ENCODE data around the gene UBE2E3.
"Not testable (repeated sequence)": the region's sequence is repeated elsewhere in the genome, so short reads cannot be mapped to it uniquely, and the experiment has no call there.

Gene UBE2E3

DNA sequence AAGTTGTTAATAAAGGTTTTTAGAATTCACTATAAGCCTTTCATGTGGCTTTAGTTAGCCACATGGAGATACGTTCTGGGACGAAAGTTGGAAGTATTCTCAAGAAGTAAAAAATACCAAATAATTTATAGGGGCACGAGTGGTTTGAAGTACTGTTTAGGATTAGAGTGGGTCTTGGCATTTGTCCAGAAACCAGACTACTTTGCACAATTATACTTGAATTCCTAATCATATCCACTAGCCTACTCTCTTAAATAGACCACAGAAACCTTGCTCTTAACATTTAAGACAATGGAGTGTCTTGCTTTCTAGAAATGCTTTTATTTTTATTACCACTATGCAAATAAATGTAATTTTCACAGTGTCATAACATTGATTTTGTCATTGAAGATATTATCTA, 44.6 kb downstream of the UBE2E3 start:
- ChIA-PET POLR2A (no interaction called here), CTCF (interaction anchor here (1.7 kb wide), 1 partner anchor 901 kb away, joined by 3 read pairs; no protein-coding TSS in a partner anchor)
- TF ChIP-seq, protein P1, sequence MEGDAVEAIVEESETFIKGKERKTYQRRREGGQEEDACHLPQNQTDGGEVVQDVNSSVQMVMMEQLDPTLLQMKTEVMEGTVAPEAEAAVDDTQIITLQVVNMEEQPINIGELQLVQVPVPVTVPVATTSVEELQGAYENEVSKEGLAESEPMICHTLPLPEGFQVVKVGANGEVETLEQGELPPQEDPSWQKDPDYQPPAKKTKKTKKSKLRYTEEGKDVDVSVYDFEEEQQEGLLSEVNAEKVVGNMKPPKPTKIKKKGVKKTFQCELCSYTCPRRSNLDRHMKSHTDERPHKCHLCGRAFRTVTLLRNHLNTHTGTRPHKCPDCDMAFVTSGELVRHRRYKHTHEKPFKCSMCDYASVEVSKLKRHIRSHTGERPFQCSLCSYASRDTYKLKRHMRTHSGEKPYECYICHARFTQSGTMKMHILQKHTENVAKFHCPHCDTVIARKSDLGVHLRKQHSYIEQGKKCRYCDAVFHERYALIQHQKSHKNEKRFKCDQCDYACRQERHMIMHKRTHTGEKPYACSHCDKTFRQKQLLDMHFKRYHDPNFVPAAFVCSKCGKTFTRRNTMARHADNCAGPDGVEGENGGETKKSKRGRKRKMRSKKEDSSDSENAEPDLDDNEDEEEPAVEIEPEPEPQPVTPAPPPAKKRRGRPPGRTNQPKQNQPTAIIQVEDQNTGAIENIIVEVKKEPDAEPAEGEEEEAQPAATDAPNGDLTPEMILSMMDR (IDR thresholded peaks at IDR 0.05; ENCODE audit: insufficient read depth, low read length, missing control alignments) = no peak
- no peak for DNase-seq (ENCODE audit: low read depth, low spot score)
- no peak overlapping the region for H3K4me3 ChIP-seq (ENCODE audit: low read depth, low read length)

DNA sequence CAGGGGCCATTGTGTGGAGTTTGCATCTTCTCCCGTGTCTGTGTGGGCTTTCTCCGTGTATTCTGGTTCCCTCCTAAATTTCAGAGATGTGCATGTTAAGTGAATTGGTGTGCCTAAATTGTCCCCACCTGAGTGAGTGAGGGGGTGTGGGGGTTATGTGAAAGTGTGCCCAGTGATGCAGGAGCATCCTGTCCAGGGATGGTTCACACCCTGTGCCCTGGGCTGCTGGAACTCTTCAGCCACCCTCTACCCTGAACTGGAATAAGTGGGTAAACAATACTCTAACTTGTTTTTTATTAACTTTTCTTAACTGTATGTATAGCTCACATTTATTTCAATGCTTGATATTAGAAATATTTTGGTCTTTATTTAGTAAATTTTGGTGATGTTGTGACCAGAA, 56.0 kb downstream of the UBE2E3 start:
- CTCF ChIA-PET = no interaction called here
- no peak overlapping the region for H3K4me3 ChIP-seq (ENCODE audit: low read depth, low read length)
- TF ChIP-seq, protein P1 (IDR thresholded peaks at IDR 0.05; ENCODE audit: insufficient read depth, low read length, missing control alignments) = no peak

DNA sequence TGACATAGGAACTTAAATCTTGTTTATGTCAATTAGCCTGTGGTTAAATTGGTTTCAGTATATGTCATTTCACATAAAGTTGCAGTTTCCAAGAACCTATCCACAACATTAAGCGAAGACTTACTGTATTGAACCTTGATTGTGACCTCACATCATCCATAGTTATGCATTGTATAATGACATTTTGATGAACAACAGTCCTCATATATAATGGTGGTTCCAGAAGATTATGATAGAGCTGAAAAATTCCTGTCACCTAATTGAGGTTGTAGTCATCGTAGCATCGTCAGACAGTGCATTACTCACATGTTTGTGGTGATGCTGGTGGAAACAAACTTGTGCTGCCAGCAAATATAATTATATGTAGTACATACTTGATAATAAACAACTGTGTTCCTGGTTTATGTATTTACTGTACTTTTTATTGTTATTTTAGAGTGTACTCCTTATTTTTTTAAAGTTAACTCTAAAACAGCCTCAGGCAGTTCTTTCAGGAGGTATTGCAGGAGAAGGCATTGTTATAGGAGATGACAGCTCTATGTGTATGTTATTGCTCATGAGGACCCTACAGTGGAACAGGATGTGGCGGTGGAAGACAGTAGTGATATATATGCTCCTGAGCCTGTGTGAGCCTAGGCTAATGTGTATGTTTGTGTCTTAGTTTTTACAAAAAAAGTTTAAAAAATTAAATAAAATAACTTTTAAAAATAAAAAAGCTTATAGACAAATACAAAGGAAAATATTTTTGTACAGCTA, 56.6 kb downstream of the UBE2E3 start:
- ChIA-PET CTCF (interaction anchor here (1.3 kb wide), 2 partner anchors 21 to 22 kb away, joined by 3 to 5 read pairs; no protein-coding TSS in a partner anchor), POLR2A (interaction anchor here (0.6 kb wide), 1 partner anchor 767 kb away, joined by 3 read pairs; no protein-coding TSS in a partner anchor)
- H3K4me3 ChIP-seq (ENCODE audit: low read depth, low read length) = no peak overlapping the region
- TF ChIP-seq, protein P1 (IDR thresholded peaks at IDR 0.05; ENCODE audit: insufficient read depth, low read length, missing control alignments) = no peak
- peak; percentile 54 for DNase-seq (ENCODE audit: low read depth, low spot score)

More for the DNA sequence above, 56.0 kb downstream of the UBE2E3 start:
- POLR2A ChIA-PET = no interaction called here
- DNase-seq (ENCODE audit: low read depth, low spot score) = no peak

DNA sequence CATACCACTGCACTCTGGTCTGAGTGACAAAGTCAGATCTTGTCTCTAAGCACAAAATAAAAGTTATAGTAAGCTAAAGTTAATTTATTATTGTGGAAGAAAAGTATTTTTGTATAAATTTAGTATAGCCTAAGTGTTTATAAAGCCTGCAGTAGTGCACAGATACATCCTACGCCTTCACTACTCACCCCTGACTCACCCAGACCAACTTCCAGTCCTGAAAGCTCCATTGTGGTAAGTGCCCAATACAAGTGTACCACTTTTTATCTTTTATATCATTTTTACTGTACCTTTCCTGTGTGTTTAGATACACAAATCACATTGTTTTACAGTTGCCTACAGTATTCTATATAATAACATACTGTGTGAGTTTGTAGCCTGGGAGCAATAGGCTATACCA, 57.5 kb downstream of the UBE2E3 start:
- POLR2A ChIA-PET = interaction anchor here (0.7 to 1.0 kb wide), 2 partner anchors 58 to 517 kb away, joined by 3 read pairs; no protein-coding TSS in a partner anchor

DNA sequence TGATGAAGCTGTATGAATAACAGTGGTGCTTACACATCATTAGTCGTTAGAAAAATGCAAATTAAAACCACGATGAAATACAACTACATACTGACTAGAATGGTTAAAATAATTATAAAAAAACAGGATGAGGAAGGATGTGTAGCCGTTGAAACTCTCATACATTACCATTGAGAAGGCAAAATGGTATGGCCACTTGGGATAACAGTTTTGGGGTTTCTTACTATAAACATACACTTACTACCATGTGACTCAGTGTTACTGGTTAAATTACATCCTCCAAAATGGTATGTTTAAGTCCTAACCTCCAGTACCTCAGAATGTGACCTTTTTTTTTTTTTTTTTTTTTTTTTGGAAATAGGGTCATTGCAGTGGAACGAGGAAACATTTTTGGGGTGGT, 58.4 kb downstream of the UBE2E3 start:
- POLR2A ChIA-PET = no interaction called here
- CTCF ChIA-PET = no interaction called here

More for the DNA sequence above, 57.5 kb downstream of the UBE2E3 start:
- CTCF ChIA-PET = interaction anchor here (1.3 kb wide), 2 partner anchors 20 to 21 kb away, joined by 3 to 5 read pairs; no protein-coding TSS in a partner anchor
- DNase-seq (ENCODE audit: low read depth, low spot score) = no peak
- TF ChIP-seq, protein P1 (IDR thresholded peaks at IDR 0.05; ENCODE audit: insufficient read depth, low read length, missing control alignments) = no peak
- H3K4me3 ChIP-seq (ENCODE audit: low read depth, low read length) = no peak overlapping the region

DNA sequence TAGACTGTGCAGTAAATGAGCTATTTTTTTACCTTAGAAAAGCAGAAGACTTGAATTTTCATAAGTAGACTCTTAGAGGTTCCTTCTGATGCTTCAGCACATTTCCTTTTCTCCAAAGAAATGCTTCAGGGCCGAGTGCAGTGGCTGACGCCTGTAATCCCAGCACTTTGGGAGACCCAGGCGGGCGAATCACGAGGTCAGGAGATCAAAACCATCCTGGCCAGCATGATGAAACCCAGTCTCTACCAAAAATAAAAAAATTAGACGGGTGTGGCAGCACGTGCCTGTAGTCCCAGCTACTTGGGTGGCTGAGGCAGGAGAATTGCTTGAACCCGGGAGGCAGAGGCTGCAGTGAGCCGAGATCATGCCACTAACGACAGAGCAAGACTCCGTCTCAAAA, 60.4 kb downstream of the UBE2E3 start:
- DNase-seq (ENCODE audit: low read depth, low spot score); CTCF ChIA-PET; H3K4me3 ChIP-seq (ENCODE audit: low read depth, low read length); POLR2A ChIA-PET: not testable (repeated sequence)

More for the DNA sequence above, 58.4 kb downstream of the UBE2E3 start:
- TF ChIP-seq, protein P1 (IDR thresholded peaks at IDR 0.05; ENCODE audit: insufficient read depth, low read length, missing control alignments) = no peak
- H3K4me3 ChIP-seq (ENCODE audit: low read depth, low read length) = no peak overlapping the region
- no peak for DNase-seq (ENCODE audit: low read depth, low spot score)
